ENCODE results near the gene KNCN.

Gene KNCN

DNA sequence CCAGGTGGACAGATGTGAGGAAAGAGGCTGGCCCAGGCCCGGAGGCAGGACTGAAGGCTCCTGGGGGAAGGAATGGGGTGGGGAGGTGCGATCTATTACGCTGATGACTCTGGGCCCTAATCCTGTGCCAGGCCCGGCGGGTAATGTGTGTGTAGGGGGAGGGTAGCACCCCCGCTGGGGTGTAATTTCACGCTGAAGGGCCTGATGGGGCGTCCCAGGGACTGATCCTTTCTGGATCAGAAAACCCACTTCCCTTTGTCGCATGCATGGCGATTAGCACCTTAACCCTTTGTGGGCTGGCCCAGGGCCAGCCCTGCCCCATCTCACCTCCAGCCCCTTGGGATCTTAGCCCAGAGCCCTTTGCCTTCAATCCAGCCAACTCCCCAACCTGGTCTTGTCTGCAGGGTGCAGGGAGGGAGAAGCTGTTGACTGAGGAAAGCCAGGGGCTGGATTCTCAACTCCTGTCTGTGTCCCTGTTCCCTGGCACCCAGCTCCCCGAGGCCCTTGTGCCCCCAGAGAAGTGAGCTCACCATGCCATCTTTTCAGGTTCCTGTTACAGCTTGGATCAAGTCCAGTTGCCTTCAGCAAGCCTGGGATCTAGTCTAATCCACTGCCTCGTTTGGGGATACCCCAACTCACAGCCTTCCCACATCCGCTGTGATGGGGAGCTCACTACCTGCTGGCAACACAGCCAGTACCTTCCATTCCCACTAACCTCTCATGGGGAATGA lies 26.0 kb downstream of the KNCN start:
- no peak overlapping the region for H3K4me3 ChIP-seq (ENCODE audit: low read depth, low read length)

DNA sequence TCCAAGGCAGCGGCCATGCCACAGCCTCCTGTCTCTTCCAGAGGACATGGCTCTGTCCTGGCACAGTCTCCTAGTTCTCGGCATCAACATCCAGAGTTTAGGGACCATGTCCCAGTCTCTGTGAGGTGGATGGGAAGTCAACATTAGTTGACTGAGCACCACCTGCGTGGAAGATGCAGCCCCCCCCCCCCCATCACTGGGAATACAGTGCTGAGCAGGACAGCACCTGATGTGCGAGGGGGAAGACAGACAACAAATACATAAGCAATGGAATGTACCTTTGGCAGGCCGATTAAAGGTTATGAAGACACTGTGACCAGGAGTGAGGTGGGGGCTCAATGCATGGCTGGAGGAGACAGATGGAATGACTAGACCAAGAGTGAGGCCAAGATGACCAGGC lies 26.6 kb downstream of the KNCN start:
- TF ChIP-seq, protein P1, sequence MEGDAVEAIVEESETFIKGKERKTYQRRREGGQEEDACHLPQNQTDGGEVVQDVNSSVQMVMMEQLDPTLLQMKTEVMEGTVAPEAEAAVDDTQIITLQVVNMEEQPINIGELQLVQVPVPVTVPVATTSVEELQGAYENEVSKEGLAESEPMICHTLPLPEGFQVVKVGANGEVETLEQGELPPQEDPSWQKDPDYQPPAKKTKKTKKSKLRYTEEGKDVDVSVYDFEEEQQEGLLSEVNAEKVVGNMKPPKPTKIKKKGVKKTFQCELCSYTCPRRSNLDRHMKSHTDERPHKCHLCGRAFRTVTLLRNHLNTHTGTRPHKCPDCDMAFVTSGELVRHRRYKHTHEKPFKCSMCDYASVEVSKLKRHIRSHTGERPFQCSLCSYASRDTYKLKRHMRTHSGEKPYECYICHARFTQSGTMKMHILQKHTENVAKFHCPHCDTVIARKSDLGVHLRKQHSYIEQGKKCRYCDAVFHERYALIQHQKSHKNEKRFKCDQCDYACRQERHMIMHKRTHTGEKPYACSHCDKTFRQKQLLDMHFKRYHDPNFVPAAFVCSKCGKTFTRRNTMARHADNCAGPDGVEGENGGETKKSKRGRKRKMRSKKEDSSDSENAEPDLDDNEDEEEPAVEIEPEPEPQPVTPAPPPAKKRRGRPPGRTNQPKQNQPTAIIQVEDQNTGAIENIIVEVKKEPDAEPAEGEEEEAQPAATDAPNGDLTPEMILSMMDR (IDR thresholded peaks at IDR 0.05; ENCODE audit: borderline replicate concordance, insufficient read depth, low read depth, low read length), result no peak
- no peak overlapping the region for H3K4me3 ChIP-seq (ENCODE audit: low read depth, low read length)

More for the DNA sequence above, 26.0 kb downstream of the KNCN start:
- TF ChIP-seq, protein P1 (IDR thresholded peaks at IDR 0.05; ENCODE audit: borderline replicate concordance, insufficient read depth, low read depth, low read length), result no peak

DNA sequence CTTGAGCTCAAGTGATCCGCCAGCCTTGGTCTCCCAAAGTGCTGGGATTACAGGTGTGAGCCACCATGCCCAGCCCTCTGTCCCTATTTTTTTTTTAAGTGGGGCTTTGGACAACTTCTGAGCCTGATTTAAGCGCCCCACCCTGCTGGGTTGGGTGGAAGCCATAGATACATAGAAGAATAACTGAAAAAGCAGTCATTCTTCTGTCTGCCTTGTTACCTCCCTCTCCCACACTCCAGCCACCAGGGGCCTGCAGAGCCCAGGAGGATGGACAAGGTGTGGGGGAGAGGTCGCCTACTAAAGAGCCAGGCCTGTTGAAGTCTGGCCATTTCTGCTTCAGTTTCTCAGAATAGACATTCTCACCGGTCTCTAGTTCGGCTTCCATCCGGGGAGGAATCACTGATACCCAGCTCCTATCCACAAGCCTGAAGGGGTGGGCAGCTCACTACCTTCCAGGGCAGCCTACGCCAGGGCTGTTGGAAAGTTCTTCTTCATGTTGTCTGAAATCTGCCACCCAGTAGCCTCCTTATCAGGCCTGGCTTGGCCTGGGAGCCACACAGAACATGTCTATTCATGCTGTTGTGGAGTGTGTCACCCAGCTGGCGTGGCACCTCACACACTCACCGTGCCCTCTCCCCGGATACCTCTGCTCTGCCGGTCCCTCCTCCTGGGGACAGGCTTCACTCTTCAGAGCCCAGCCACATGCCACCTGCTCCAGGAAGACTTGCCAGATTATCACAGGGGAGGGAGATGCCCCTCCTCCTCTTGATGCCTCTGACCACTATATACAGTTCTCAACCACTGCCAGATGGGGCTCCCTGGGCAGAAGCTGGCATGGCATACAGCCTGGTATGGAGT lies 27.7 kb downstream of the KNCN start:
- TF ChIP-seq, protein P1 (IDR thresholded peaks at IDR 0.05; ENCODE audit: borderline replicate concordance, insufficient read depth, low read depth, low read length), result no peak

DNA sequence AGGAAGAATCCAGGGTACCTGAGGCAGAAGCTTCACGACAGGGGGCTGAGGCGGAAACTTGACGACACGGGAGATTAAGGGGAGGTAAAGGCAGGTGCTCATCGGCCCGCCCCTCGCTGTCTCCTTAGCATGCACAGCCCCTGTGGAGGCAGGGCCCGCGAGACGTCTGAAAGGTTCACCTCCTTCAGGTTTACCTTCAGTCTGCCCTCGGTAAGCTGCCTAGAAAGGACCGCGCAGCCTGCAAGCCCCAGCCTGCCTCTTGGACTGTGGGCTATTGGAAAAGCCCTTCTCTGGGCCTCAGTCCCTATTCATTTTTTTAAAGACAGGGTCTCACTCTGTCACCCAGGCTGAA lies 28.5 kb downstream of the KNCN start:
- no peak overlapping the region for H3K4me3 ChIP-seq (ENCODE audit: low read depth, low read length)
- TF ChIP-seq, protein P1 (IDR thresholded peaks at IDR 0.05; ENCODE audit: borderline replicate concordance, insufficient read depth, low read depth, low read length), result no peak

More for the DNA sequence above, 27.7 kb downstream of the KNCN start:
- H3K4me3 ChIP-seq (ENCODE audit: low read depth, low read length), result no peak overlapping the region

DNA sequence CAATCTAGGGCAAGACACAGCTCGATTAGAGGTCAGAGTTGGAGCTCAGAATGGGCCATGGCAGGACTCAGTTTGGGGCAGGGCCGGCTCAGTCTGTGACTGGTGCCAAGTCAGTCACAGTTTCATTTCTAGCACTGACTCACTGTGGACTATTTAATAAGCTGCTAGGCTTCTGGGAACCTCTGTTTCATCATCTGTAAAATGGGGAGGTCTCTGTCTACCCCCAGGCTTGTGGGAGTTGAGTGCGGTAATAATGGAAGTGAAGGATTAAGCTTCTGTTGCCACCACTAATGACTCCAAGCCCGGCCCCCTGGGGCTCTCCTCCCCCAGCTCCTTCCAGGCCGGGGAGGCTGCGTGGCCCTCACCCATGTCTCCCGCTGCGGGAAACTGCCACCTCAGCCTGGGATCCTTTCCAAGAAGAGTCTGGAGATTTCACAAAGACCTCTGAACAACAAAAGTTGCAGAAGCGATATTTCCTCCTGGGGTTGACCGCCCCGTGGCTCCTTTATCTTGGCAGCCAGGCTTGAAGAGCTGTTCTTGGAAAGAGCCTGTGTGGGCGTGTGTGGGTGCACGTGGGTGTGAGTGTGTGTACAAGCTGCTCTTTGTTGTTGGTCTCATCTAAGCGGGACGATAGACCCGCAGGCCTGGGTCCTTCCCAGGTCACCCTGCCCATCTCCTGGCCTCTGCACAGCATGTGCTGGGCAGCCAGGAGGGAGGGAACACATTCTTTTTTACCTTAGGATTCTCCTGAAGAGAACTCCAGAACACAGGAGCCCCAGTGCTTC lies 29.1 kb downstream of the KNCN start:
- no peak overlapping the region for H3K4me3 ChIP-seq (ENCODE audit: low read depth, low read length)

DNA sequence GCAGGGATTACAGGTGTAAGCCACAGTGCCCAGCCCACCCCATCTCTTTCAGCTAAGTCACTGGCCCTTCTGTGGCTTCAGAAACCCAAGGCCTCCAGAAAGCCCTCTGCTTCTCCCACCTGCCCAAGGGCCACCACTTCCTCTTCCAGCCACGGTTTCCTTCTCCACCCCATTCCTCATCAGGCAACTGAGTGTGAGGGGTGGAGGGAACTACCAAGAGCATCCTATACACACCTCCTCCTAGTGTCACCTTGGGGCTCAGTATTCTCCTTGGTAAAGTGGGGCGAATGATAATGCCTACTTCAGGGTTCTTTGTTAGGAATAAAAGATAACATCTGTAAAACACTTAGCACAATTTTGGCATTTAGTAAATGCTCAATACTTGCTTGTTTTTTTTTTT lies 30.0 kb downstream of the KNCN start:
- TF ChIP-seq, protein P1 (IDR thresholded peaks at IDR 0.05; ENCODE audit: borderline replicate concordance, insufficient read depth, low read depth, low read length), result no peak

More for the DNA sequence above, 29.1 kb downstream of the KNCN start:
- TF ChIP-seq, protein P1 (IDR thresholded peaks at IDR 0.05; ENCODE audit: borderline replicate concordance, insufficient read depth, low read depth, low read length), result no peak

More for the DNA sequence above, 30.0 kb downstream of the KNCN start:
- no peak overlapping the region for H3K4me3 ChIP-seq (ENCODE audit: low read depth, low read length)

Data from GM12875 (cell line).